GM23338 (cell line): ENCODE results near the gene ZNF74. TPM values are rescaled to one million over a fixed set of nuclear protein-coding genes. Genes with fewer than 3 reads are reported as not detected.

Experiments used
- ATAC-seq: fragments of 200-7000 bp; cut with Tn5 transposase; 3 replicates; pipeline ENCODE4 v1.9.1; 2020
- DNase-seq: peaks from one replicate; pipeline ENCODE4 v3.0.0-alpha.2; 2015; ENCODE audit warnings: low spot score
- H2AFZ ChIP-seq: fragments of 200-600 bp; sonication (generic); 2 replicates; pipeline ENCODE4 v1.8.0; 2016; ENCODE audit warnings: antibody characterized with exemption, mild to moderate bottlenecking, moderate library complexity
- H3F3A ChIP-seq: fragments of 200-600 bp; sonication (generic); replicated peaks from 2 replicates; pipeline ENCODE4 v1.8.0; 2017; ENCODE audit warnings: antibody characterized with exemption, mixed run types, low read depth
- H3K27ac ChIP-seq: fragments of 200-600 bp; sonication (generic); 2 replicates; pipeline ENCODE4 v1.6.1; 2016; ENCODE audit warnings: low read depth
- H3K27me3 ChIP-seq: fragments of 200-600 bp; sonication (generic); 2 replicates; pipeline ENCODE4 v1.8.0; 2016; ENCODE audit warnings: mild to moderate bottlenecking, mixed run types, moderate library complexity; ENCODE audit not compliant: insufficient read depth
- H3K36me3 ChIP-seq: fragments of 200-600 bp; sonication (generic); 2 replicates; pipeline ENCODE4 v1.8.0; 2016; ENCODE audit warnings: mild to moderate bottlenecking; ENCODE audit not compliant: insufficient read depth
- H3K4me1 ChIP-seq: fragments of 200-600 bp; sonication (generic); 2 replicates; pipeline ENCODE4 v1.8.0; 2016; ENCODE audit warnings: mild to moderate bottlenecking, moderate library complexity; ENCODE audit not compliant: insufficient read depth
- H3K4me2 ChIP-seq: fragments of 200-600 bp; sonication (generic); 2 replicates; pipeline ENCODE4 v1.7.1; 2017; ENCODE audit warnings: mixed run types
- H3K4me3 ChIP-seq: fragments of 200-600 bp; sonication (generic); 2 replicates; pipeline ENCODE4 v1.6.1; 2016; ENCODE audit warnings: mixed run types
- H3K79me2 ChIP-seq: fragments of 200-600 bp; sonication (generic); replicated peaks from 2 replicates; pipeline ENCODE4 v1.8.0; 2017; ENCODE audit warnings: mild to moderate bottlenecking; ENCODE audit not compliant: insufficient read depth
- H3K9me2 ChIP-seq: fragments of 200-600 bp; sonication (generic); 2 replicates; pipeline ENCODE4 v1.8.0; 2017; ENCODE audit not compliant: insufficient read depth
- H4K20me1 ChIP-seq: fragments of 200-600 bp; sonication (generic); replicated peaks from 2 replicates; pipeline ENCODE4 v1.8.0; 2017; ENCODE audit warnings: mild to moderate bottlenecking; ENCODE audit not compliant: insufficient read depth
- H3K27ac Mint-ChIP-seq: 2 replicates; pipeline ENCODE4 v1.8.0; 2020; ENCODE audit warnings: inconsistent platforms, mild to moderate bottlenecking, moderate library complexity, mixed read lengths
- H3K27me3 Mint-ChIP-seq: 3 replicates; pipeline ENCODE4 v1.8.0; 2022; ENCODE audit warnings: low read depth, mild to moderate bottlenecking, moderate library complexity, mixed read lengths, inconsistent platforms; ENCODE audit not compliant: insufficient read depth, poor library complexity
- H3K36me3 Mint-ChIP-seq: 3 replicates; pipeline ENCODE4 v1.8.0; 2021; ENCODE audit warnings: low read depth, mild to moderate bottlenecking, inconsistent platforms, moderate library complexity, mixed read lengths
- H3K4me1 Mint-ChIP-seq: 3 replicates; pipeline ENCODE4 v1.8.0; 2020; ENCODE audit warnings: mild to moderate bottlenecking, inconsistent platforms, mixed read lengths
- H3K4me3 Mint-ChIP-seq: 3 replicates; pipeline ENCODE4 v1.8.0; 2021; ENCODE audit warnings: moderate library complexity, mild to moderate bottlenecking, inconsistent platforms, mixed read lengths
- H3K9me3 Mint-ChIP-seq: 3 replicates; pipeline ENCODE4 v1.8.0; 2020; ENCODE audit warnings: moderate library complexity, mild to moderate bottlenecking, inconsistent platforms, mixed read lengths
- CREB1 ChIP-seq: fragments of 250-450 bp; sonication (Bioruptor Pico); IDR thresholded peaks from 2 replicates; pipeline ENCODE4 v1.5.0; 2020; ENCODE audit warnings: low read depth, mild to moderate bottlenecking, moderate library complexity
- ETS1 ChIP-seq: IDR thresholded peaks from 2 replicates; pipeline ENCODE4 v1.6.1; 2016; ENCODE audit warnings: antibody characterized with exemption
- EZH2 ChIP-seq: fragments of 200-600 bp; sonication (generic); IDR thresholded peaks from one replicate; pipeline ENCODE4 v1.8.0; 2017; ENCODE audit warnings: antibody characterized with exemption, mild to moderate bottlenecking, low read depth; ENCODE audit not compliant: unreplicated experiment
- EZH2phosphoT487 ChIP-seq: fragments of 200-600 bp; sonication (generic); IDR thresholded peaks from one replicate; pipeline ENCODE4 v1.8.1; 2018; ENCODE audit warnings: antibody characterized with exemption; ENCODE audit not compliant: unreplicated experiment
- JUNB ChIP-seq: IDR thresholded peaks from one replicate; pipeline ENCODE4 v1.6.1; 2016; ENCODE audit warnings: antibody characterized with exemption; ENCODE audit not compliant: unreplicated experiment
- NANOG ChIP-seq: IDR thresholded peaks from 2 replicates; pipeline ENCODE4 v1.6.1; 2016; ENCODE audit warnings: antibody characterized with exemption, borderline replicate concordance
- POLR2AphosphoS5 ChIP-seq: IDR thresholded peaks from 2 replicates; pipeline ENCODE4 v1.6.1; 2016; ENCODE audit warnings: antibody characterized with exemption, low read depth
- STAT1 ChIP-seq: IDR thresholded peaks from one replicate; pipeline ENCODE4 v1.6.1; 2016; ENCODE audit warnings: antibody characterized with exemption; ENCODE audit not compliant: unreplicated experiment
- ZNF114 ChIP-seq: fragments of 250-450 bp; sonication (Bioruptor Pico); IDR thresholded peaks from 2 replicates; pipeline ENCODE4 v1.5.0; 2020; ENCODE audit warnings: mild to moderate bottlenecking, moderate library complexity
- ZNF331 ChIP-seq: fragments of 250-450 bp; sonication (Bioruptor Pico); IDR thresholded peaks from 2 replicates; pipeline ENCODE4 v1.5.0; 2020; ENCODE audit warnings: low read depth, mild to moderate bottlenecking, moderate library complexity
- ZNF462 ChIP-seq: fragments of 250-450 bp; sonication (Bioruptor Pico); IDR thresholded peaks from 2 replicates; pipeline ENCODE4 v1.5.0; 2020; ENCODE audit warnings: mild to moderate bottlenecking, moderate library complexity
- polyA plus RNA-seq: library from polyadenylated mRNA; unstranded; fragments of >200 nt; fragmentation: Nextera tagmentation; extraction: Ambion mirVana; gene quantifications from 2 replicates; pipeline ENCODE4 v1.2.1, GENCODE V29; 2016
- total RNA-seq: library from RNA; depleted of rRNA; stranded (reverse); fragments of >200 nt; shearing (Covaris generic); gene quantifications from 2 replicates; pipeline ENCODE4 v1.2.3, GENCODE V29; 2014
- TF ChIP-seq, protein P1 (sequence below), 2 experiments: fragments of 200-600 bp in 1 of 2; sonication (generic) in 1 of 2; conservative IDR thresholded peaks; 2 replicates each; pipeline versions ENCODE4 v1.5.1 to v1.6.1; 2016 to 2017; ENCODE audit warnings: antibody characterized with exemption in 2 of 2, low read depth in 2 of 2, mild to moderate bottlenecking in 2 of 2, moderate library complexity in 1 of 2
- TF ChIP-seq, protein P2 (sequence below): IDR thresholded peaks from one replicate; pipeline ENCODE4 v1.6.1; 2018; ENCODE audit warnings: antibody characterized with exemption; ENCODE audit not compliant: unreplicated experiment

The ZNF74 gene
- total and polyA plus RNA-seq, 2 experiments from 2014 or later = 16.1 to 94.0 TPM

DNA sequence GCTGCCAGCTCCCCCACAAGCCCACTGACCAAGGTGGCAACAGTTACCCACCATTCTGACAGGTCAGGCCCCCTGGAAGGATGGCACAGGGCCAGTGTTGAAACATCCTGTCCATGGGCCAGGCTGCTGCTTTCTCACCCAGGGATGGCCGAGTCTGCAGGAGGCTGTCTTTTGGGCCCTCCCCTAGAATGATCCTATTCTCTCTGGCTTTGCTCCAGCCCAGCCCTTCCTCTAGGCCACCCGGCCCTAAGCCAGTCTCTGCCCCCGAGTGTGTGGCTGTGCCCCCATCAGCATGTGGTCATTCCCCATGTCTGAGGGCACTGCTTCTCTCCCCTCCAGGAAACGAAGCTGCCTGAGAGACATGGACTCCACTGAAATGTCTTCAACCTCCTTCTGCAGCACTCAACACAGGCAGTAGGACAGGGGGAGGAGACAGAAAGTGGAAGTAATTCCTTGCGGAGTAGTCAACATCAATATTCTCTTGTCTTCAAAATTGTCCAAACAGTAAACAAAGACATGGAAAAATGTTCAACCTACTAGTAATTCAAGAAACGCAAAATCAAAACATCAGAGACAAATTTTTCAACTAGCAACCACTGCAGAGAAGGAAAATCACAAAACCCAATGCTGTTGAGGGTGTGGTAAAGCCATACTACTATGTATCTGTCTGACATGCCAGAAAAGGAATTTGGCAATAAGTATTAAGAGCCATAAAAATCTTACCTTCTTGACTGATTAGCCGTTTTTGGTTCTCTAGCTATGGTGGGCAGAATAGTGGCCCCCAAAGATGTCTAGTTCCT lies 48.7 kb downstream of the ZNF74 start:
- Histone ChIP-seq H3F3A (0 out of 2 replicates have a peak, but pooled peaks cover 3% of the 10 kb centered on the region), H3K27me3 (peaks cover 20% of the 10 kb centered on the region), H3K27ac (no peak overlapping the region), H3K4me1 (peaks cover 7% of the 10 kb centered on the region; the same call in 1 of the 2 replicates), H2AFZ (no peak overlapping the region), H4K20me1 (no peaks in the 10 kb centered on the region; the same call in 1 of the 2 replicates), H3K36me3 (no peaks in the 10 kb centered on the region), H3K9me2 (no peaks in the 10 kb centered on the region), H3K4me3 (no peak overlapping the region), H3K79me2 (no peaks in the 10 kb centered on the region), H3K4me2 (no peak overlapping the region)
- H3K4me1 Mint-ChIP-seq = peaks cover 5% of the 10 kb centered on the region; the same call in 2 of the 3 replicates
- TF ChIP-seq, protein P1, sequence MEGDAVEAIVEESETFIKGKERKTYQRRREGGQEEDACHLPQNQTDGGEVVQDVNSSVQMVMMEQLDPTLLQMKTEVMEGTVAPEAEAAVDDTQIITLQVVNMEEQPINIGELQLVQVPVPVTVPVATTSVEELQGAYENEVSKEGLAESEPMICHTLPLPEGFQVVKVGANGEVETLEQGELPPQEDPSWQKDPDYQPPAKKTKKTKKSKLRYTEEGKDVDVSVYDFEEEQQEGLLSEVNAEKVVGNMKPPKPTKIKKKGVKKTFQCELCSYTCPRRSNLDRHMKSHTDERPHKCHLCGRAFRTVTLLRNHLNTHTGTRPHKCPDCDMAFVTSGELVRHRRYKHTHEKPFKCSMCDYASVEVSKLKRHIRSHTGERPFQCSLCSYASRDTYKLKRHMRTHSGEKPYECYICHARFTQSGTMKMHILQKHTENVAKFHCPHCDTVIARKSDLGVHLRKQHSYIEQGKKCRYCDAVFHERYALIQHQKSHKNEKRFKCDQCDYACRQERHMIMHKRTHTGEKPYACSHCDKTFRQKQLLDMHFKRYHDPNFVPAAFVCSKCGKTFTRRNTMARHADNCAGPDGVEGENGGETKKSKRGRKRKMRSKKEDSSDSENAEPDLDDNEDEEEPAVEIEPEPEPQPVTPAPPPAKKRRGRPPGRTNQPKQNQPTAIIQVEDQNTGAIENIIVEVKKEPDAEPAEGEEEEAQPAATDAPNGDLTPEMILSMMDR (conservative IDR thresholded peaks at IDR 0.05; ENCODE audit: low read depth in 2 of 2) = no peak
- TF ChIP-seq JUNB = no peak
- TF ChIP-seq STAT1 = no peak
- no peak for TF ChIP-seq ZNF114 (CRISPR knock-in tag)
- TF ChIP-seq ETS1 = no peak
- TF ChIP-seq ZNF462 = no peak
- TF ChIP-seq EZH2 = no peak
- TF ChIP-seq POLR2AphosphoS5 = no peak
- no peak for TF ChIP-seq CREB1 (CRISPR knock-in tag)
- TF ChIP-seq NANOG = no peak
- TF ChIP-seq, protein P2, sequence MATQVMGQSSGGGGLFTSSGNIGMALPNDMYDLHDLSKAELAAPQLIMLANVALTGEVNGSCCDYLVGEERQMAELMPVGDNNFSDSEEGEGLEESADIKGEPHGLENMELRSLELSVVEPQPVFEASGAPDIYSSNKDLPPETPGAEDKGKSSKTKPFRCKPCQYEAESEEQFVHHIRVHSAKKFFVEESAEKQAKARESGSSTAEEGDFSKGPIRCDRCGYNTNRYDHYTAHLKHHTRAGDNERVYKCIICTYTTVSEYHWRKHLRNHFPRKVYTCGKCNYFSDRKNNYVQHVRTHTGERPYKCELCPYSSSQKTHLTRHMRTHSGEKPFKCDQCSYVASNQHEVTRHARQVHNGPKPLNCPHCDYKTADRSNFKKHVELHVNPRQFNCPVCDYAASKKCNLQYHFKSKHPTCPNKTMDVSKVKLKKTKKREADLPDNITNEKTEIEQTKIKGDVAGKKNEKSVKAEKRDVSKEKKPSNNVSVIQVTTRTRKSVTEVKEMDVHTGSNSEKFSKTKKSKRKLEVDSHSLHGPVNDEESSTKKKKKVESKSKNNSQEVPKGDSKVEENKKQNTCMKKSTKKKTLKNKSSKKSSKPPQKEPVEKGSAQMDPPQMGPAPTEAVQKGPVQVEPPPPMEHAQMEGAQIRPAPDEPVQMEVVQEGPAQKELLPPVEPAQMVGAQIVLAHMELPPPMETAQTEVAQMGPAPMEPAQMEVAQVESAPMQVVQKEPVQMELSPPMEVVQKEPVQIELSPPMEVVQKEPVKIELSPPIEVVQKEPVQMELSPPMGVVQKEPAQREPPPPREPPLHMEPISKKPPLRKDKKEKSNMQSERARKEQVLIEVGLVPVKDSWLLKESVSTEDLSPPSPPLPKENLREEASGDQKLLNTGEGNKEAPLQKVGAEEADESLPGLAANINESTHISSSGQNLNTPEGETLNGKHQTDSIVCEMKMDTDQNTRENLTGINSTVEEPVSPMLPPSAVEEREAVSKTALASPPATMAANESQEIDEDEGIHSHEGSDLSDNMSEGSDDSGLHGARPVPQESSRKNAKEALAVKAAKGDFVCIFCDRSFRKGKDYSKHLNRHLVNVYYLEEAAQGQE = no peak
- no peak for TF ChIP-seq EZH2phosphoT487
- TF ChIP-seq ZNF331 (CRISPR knock-in tag) = no peak
- DNase-seq (no peak), ATAC-seq (no peak)
- peaks cover 15% of the 10 kb centered on the region for H3K27me3 Mint-ChIP-seq
- no peak overlapping the region for H3K4me3 Mint-ChIP-seq
- no peak overlapping the region for H3K27ac Mint-ChIP-seq
- no peaks in the 10 kb centered on the region for H3K9me3 Mint-ChIP-seq
- H3K36me3 Mint-ChIP-seq = no peaks in the 10 kb centered on the region
